Measurements from ENCODE around the gene LMO1.

DNA sequence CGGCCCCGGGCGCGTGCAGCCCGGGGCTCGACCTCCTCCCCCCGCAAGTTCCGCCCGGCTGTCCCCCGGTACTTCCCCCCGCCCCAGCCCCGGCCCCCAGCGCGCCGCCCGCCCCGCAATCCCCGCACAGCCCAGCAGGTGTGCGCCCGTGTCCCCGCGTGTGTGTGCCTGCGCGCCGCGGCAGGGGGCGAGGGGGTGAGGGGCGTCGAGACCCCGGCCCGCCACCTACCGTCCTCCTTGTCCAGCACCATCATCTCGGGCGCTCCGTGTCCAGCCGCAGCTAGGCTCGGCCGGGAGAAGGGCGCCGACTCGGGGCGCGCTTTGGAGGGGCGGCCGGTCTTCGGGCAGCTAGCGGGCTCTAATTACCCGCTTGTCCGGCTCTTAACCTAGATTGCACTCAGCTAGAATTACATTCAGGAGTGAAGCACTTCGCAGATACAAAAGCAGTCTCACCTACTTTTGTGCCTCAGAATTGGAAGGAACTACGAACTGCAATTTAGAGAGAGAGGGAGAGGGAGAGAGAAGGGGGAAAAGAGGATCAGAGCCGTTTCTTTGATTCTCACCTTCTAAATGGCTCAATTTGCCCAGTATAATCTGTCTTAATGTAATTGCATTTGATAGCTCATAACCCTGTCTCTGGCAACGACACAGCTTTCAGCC, 439 bp downstream of the LMO1 start:
- TF ChIP-seq, protein P1, sequence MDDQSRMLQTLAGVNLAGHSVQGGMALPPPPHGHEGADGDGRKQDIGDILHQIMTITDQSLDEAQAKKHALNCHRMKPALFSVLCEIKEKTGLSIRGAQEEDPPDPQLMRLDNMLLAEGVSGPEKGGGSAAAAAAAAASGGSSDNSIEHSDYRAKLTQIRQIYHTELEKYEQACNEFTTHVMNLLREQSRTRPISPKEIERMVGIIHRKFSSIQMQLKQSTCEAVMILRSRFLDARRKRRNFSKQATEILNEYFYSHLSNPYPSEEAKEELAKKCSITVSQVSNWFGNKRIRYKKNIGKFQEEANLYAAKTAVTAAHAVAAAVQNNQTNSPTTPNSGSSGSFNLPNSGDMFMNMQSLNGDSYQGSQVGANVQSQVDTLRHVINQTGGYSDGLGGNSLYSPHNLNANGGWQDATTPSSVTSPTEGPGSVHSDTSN (IDR thresholded peaks at IDR 0.05), result no peak
- TF ChIP-seq, protein P2, sequence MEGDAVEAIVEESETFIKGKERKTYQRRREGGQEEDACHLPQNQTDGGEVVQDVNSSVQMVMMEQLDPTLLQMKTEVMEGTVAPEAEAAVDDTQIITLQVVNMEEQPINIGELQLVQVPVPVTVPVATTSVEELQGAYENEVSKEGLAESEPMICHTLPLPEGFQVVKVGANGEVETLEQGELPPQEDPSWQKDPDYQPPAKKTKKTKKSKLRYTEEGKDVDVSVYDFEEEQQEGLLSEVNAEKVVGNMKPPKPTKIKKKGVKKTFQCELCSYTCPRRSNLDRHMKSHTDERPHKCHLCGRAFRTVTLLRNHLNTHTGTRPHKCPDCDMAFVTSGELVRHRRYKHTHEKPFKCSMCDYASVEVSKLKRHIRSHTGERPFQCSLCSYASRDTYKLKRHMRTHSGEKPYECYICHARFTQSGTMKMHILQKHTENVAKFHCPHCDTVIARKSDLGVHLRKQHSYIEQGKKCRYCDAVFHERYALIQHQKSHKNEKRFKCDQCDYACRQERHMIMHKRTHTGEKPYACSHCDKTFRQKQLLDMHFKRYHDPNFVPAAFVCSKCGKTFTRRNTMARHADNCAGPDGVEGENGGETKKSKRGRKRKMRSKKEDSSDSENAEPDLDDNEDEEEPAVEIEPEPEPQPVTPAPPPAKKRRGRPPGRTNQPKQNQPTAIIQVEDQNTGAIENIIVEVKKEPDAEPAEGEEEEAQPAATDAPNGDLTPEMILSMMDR (IDR thresholded peaks at IDR 0.05), result no peak
- TF ChIP-seq TAF1 (IDR thresholded peaks at IDR 0.05; ENCODE audit: borderline replicate concordance, low read depth, low read length) (no peak), GABPA (IDR thresholded peaks at IDR 0.05; ENCODE audit: low read depth) (no peak), JUND (IDR thresholded peaks at IDR 0.05) (no peak), EP300 (IDR thresholded peaks at IDR 0.05; ENCODE audit: borderline replicate concordance in 1 of 2, low read depth in 1 of 2, low read length in 1 of 2) (no peak), SMC3 (IDR thresholded peaks at IDR 0.05; ENCODE audit: low read depth, low read length) (no peak), FOXM1 (IDR thresholded peaks at IDR 0.05; ENCODE audit: low read depth) (no peak)
- TF ChIP-seq, protein P3, sequence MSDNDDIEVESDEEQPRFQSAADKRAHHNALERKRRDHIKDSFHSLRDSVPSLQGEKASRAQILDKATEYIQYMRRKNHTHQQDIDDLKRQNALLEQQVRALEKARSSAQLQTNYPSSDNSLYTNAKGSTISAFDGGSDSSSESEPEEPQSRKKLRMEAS (IDR thresholded peaks at IDR 0.05; ENCODE audit: low read depth), result no peak
- TF ChIP-seq, protein P4, sequence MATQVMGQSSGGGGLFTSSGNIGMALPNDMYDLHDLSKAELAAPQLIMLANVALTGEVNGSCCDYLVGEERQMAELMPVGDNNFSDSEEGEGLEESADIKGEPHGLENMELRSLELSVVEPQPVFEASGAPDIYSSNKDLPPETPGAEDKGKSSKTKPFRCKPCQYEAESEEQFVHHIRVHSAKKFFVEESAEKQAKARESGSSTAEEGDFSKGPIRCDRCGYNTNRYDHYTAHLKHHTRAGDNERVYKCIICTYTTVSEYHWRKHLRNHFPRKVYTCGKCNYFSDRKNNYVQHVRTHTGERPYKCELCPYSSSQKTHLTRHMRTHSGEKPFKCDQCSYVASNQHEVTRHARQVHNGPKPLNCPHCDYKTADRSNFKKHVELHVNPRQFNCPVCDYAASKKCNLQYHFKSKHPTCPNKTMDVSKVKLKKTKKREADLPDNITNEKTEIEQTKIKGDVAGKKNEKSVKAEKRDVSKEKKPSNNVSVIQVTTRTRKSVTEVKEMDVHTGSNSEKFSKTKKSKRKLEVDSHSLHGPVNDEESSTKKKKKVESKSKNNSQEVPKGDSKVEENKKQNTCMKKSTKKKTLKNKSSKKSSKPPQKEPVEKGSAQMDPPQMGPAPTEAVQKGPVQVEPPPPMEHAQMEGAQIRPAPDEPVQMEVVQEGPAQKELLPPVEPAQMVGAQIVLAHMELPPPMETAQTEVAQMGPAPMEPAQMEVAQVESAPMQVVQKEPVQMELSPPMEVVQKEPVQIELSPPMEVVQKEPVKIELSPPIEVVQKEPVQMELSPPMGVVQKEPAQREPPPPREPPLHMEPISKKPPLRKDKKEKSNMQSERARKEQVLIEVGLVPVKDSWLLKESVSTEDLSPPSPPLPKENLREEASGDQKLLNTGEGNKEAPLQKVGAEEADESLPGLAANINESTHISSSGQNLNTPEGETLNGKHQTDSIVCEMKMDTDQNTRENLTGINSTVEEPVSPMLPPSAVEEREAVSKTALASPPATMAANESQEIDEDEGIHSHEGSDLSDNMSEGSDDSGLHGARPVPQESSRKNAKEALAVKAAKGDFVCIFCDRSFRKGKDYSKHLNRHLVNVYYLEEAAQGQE (IDR thresholded peaks at IDR 0.05; ENCODE audit: low read depth, low read length), result no peak
